ENCODE results near the gene FAM168A.

- TF ChIP-seq CTCF (conservative IDR thresholded peaks at IDR 0.05 in 1 of 2, IDR thresholded peaks at IDR 0.05 in 1 of 2; ENCODE audit: extremely low read depth in 1 of 2, insufficient read depth in 1 of 2, low read depth in 1 of 2, low read length in 2 of 2) (peak; percentile 74 to 82), EZH2 (IDR thresholded peaks at IDR 0.05; ENCODE audit: borderline replicate concordance, low read length) (no peak)
Observed at GRCh38 chr11:73376160-73376802, 221.6 kb downstream of the FAM168A start, which contains the start of gene RELT.

All from mammary epithelial cell (primary cell).